Measurements from ENCODE around the gene NOL3.

NOL3 gene

DNA sequence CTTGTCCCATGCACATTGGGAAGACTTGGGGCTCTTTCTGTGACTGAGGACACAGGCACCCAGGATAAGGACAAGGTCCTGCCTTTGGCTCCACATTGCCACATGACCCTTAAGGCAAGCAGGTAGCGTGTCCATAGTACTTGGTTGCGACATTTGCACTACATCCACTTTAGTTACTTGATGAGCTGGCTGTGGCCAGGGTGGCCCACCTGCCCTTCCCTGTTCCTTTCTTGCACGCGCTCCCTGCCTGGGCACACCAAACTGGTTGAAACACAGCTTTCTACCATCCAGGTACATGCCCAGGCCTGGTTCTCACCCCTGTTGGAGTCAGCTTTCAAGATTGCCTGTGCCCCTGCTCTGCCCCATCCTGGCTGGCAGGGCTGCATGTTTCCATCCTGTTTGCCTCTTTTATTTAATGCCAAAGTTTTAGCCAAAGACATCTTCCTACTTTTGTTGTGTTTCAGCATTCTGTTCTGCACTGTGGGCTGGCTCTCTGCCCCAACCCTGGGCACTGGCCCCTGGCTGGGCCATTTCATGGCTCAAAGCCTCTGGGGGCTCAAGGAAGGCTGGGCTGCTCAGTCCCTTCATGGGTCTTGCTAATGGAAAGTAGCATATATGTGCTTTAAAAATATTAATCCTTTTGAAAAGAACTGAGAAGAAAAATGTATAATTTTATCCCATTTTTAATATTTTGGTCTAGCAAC lies 22.7 kb upstream of the NOL3 start:
- no peak overlapping the region for H3K9ac ChIP-seq (ENCODE audit: low read depth, low read length)
- H3K4me1 ChIP-seq (ENCODE audit: insufficient read depth, low read length) = peaks cover 4% of the 10 kb centered on the region; the same call in 1 of the 2 replicates
- no peak overlapping the region for H3K27ac ChIP-seq (ENCODE audit: low read length)
- no peak overlapping the region for H3K4me3 ChIP-seq (ENCODE audit: low read length)
- H3K36me3 ChIP-seq (ENCODE audit: insufficient read depth, low read depth, low read length) = peaks cover 59% of the 10 kb centered on the region
- H3K9me3 ChIP-seq (ENCODE audit: insufficient read depth, low read depth, low read length) = no peaks in the 10 kb centered on the region
- H3K27me3 ChIP-seq (ENCODE audit: insufficient read depth, low read length) = peaks cover 39% of the 10 kb centered on the region

DNA sequence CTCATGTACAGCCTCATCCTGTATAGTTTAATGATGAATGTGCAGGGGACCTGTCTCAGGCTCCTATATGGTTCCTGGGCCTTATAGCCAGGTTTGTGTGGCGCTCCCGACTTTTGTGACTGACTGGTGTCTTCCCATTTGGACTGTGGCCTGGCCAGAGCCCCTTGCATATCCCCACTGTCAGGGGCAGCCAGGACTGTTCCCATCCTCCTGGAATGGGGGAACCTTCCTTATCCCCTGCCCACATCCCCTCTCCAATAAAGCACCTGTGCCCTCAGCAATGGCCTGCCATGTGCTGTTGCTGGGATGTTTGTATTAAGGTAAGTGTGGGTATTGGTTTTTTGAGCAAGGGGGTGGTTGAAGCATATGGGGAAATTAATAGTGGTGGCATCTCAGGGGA lies 22.1 kb upstream of the NOL3 start:
- no peak overlapping the region for H3K9ac ChIP-seq (ENCODE audit: low read depth, low read length)
- H3K4me1 ChIP-seq (ENCODE audit: insufficient read depth, low read length) = peaks cover 4% of the 10 kb centered on the region; the same call in 1 of the 2 replicates
- no peaks in the 10 kb centered on the region for H3K9me3 ChIP-seq (ENCODE audit: insufficient read depth, low read depth, low read length)
- H3K27ac ChIP-seq (ENCODE audit: low read length) = no peak overlapping the region
- peaks cover 45% of the 10 kb centered on the region for H3K27me3 ChIP-seq (ENCODE audit: insufficient read depth, low read length)
- no peak overlapping the region for H3K4me3 ChIP-seq (ENCODE audit: low read length)
- H3K36me3 ChIP-seq (ENCODE audit: insufficient read depth, low read depth, low read length) = peaks cover 53% of the 10 kb centered on the region

DNA sequence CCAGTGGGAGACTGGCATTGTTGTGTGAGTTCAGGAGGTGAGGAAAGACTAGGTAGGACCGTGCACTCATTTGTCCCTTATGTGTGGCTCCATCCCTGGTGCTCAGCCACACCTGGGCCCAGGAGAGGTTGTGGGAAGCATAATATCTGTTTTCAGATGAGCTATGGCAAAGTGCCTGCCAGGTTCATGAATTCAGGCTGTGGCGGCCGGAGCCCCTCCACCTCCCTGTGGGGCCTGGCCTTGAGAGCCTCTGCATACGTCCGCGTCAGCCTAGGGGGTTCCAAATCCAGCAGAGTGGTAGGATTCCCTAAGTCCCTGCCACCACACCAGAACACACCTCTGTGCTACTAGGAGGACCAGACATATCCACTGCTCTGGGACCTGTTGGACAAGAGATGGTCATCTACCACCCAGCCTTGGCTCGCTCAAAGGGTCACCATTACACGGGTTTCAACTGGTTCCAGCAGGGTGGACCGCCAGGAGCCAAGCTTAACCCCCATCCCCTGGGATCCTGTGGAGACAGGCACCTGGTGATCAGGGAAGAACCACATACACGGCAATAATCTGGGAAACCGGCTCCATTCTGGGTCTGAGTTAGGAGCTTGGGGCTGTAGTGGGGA lies 21.6 kb upstream of the NOL3 start:
- Histone ChIP-seq H3K9ac (ENCODE audit: low read depth, low read length) (no peak overlapping the region), H3K27me3 (ENCODE audit: insufficient read depth, low read length) (peaks cover 51% of the 10 kb centered on the region), H3K9me3 (ENCODE audit: insufficient read depth, low read depth, low read length) (no peaks in the 10 kb centered on the region), H3K4me1 (ENCODE audit: insufficient read depth, low read length) (peaks cover 4% of the 10 kb centered on the region; the same call in 1 of the 2 replicates), H3K4me3 (ENCODE audit: low read length) (no peak overlapping the region), H3K27ac (ENCODE audit: low read length) (no peak overlapping the region), H3K36me3 (ENCODE audit: insufficient read depth, low read depth, low read length) (peaks cover 49% of the 10 kb centered on the region)

DNA sequence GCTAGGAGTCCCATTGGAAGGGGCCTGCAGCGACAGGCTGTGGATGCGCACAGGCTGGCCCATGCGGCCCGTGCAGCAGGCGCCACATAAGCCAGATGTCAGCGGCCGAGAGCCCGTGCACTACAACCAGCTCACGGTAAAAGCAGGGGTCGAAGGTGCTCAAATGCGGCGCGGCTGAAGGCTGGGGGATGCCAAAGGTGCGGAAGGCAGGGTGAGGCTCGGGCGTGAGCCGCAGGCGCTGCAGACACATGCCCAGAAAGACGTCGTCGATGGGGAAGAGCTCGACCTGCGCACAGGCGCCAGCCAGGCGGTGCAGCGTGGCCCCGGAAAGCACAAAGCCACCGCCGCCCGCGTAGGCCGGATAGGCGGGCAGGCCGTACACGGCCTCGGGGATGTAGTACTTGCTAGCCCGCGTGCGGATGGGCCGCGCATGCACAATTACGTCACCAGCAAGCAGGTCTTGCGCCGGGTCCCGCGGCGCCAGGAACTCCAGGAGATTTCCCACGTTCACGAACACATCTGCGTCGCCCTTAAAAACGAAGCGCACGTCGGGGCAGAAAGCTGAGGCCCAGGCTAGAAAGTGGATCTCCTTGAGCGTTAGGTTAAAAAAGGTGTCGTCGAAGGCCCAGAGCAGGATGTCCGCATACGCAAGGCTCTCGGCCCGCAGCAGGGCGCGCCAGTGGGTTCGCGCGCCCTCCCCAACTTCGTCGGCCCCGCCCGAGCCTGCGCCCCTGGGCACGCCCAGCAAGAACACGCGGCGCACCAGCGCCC lies 20.9 kb upstream of the NOL3 start:
- peaks cover 4% of the 10 kb centered on the region; the same call in 1 of the 2 replicates for H3K4me1 ChIP-seq (ENCODE audit: insufficient read depth, low read length)
- peaks cover 58% of the 10 kb centered on the region for H3K27me3 ChIP-seq (ENCODE audit: insufficient read depth, low read length)
- no peaks in the 10 kb centered on the region for H3K9me3 ChIP-seq (ENCODE audit: insufficient read depth, low read depth, low read length)
- no peak overlapping the region for H3K27ac ChIP-seq (ENCODE audit: low read length)
- H3K9ac ChIP-seq (ENCODE audit: low read depth, low read length) = no peak overlapping the region
- peaks cover 42% of the 10 kb centered on the region for H3K36me3 ChIP-seq (ENCODE audit: insufficient read depth, low read depth, low read length)
- H3K4me3 ChIP-seq (ENCODE audit: low read length) = peak overlapping the region; percentile 79; the same call in 1 of the 2 replicates

- Histone ChIP-seq H3K36me3 (ENCODE audit: insufficient read depth, low read depth, low read length) (peaks cover 35% of the 10 kb centered on the region), H3K27me3 (ENCODE audit: insufficient read depth, low read length) (peaks cover 66% of the 10 kb centered on the region), H3K4me1 (ENCODE audit: insufficient read depth, low read length) (peaks cover 4% of the 10 kb centered on the region; the same call in 1 of the 2 replicates), H3K4me3 (ENCODE audit: low read length) (peak overlapping the region; percentile 79), H3K27ac (ENCODE audit: low read length) (no peak overlapping the region), H3K9ac (ENCODE audit: low read depth, low read length) (peak overlapping the region; percentile 65; the same call in 1 of the 2 replicates), H3K9me3 (ENCODE audit: insufficient read depth, low read depth, low read length) (no peaks in the 10 kb centered on the region)
Observed at GRCh38 chr16:67150047-67150832, 20.1 kb upstream of the NOL3 start.

GRCh38 chr16:67150833-67151396 lies 19.4 kb upstream of the NOL3 start, which contains the start of gene B3GNT9:
Gene B3GNT9, minus strand, starts transcription at chr16:67150998. Its CDS starts 513 bp downstream, at chr16:67150485.
- Histone ChIP-seq H3K27me3 (ENCODE audit: insufficient read depth, low read length) (peaks cover 72% of the 10 kb centered on the region), H3K9ac (ENCODE audit: low read depth, low read length) (peak within 1 kb of the TSS; percentile 65; the same call in 1 of the 2 replicates), H3K36me3 (ENCODE audit: insufficient read depth, low read depth, low read length) (peaks cover 28% of the 10 kb centered on the region), H3K9me3 (ENCODE audit: insufficient read depth, low read depth, low read length) (no peaks in the 10 kb centered on the region), H3K4me3 (ENCODE audit: low read length) (peak within 1 kb of the TSS; percentile 79), H3K27ac (ENCODE audit: low read length) (no peak within 1 kb of the TSS), H3K4me1 (ENCODE audit: insufficient read depth, low read length) (peaks cover 4% of the 10 kb centered on the region; the same call in 1 of the 2 replicates)

GRCh38 chr16:67151431-67152097 lies 18.8 kb upstream of the NOL3 start:
- Histone ChIP-seq H3K27ac (ENCODE audit: low read length) (no peak overlapping the region), H3K27me3 (ENCODE audit: insufficient read depth, low read length) (peaks cover 79% of the 10 kb centered on the region), H3K36me3 (ENCODE audit: insufficient read depth, low read depth, low read length) (peaks cover 21% of the 10 kb centered on the region; the same call in 1 of the 2 replicates), H3K4me1 (ENCODE audit: insufficient read depth, low read length) (peaks cover 4% of the 10 kb centered on the region; the same call in 1 of the 2 replicates), H3K4me3 (ENCODE audit: low read length) (peak overlapping the region; percentile 79), H3K9me3 (ENCODE audit: insufficient read depth, low read depth, low read length) (no peaks in the 10 kb centered on the region), H3K9ac (ENCODE audit: low read depth, low read length) (peak overlapping the region; percentile 65; the same call in 1 of the 2 replicates)

DNA sequence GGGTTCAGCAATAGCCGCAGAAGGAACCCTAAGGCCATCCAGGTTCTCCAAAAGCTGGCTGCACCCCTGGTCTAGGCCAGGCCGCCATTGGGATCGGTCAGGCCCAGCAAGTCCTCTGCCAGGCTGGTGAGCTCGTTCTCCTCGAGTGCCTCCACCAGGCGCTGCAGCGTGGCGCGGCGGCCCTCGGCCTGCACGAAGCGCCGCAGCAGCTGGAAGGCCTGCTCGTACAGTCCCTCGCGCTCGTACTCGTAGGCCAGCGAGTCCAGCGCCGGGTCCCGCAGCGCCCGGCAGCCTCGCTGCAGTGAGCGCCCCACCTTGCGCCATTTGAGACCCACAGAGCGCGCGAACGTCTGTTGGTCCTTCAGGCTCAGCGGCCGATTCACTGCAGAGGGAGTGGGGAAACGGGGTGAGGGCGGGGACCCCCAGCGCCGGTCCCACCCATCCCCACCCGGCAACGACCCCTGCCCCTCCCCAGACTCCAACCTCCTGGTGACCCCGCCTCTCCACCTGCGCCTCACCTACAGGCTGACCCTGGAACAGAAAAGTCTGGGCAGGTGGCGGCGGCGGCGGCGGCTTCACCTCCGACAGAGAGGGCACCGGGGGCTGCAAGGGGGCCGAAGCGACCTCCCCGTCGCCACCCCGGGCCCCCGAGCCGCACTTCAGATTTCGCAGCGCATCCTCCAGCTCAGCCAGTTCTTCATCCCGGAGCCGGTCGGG lies 15.6 kb upstream of the NOL3 start:
- peaks cover 100% of the 10 kb centered on the region for H3K27me3 ChIP-seq (ENCODE audit: insufficient read depth, low read length)
- H3K36me3 ChIP-seq (ENCODE audit: insufficient read depth, low read depth, low read length) = no peaks in the 10 kb centered on the region
- H3K9me3 ChIP-seq (ENCODE audit: insufficient read depth, low read depth, low read length) = no peaks in the 10 kb centered on the region
- peaks cover 4% of the 10 kb centered on the region; the same call in 1 of the 2 replicates for H3K4me1 ChIP-seq (ENCODE audit: insufficient read depth, low read length)
- H3K9ac ChIP-seq (ENCODE audit: low read depth, low read length) = no peak overlapping the region
- H3K27ac ChIP-seq (ENCODE audit: low read length) = no peak overlapping the region
- peak overlapping the region; percentile 52; the same call in 1 of the 2 replicates for H3K4me3 ChIP-seq (ENCODE audit: low read length)

DNA sequence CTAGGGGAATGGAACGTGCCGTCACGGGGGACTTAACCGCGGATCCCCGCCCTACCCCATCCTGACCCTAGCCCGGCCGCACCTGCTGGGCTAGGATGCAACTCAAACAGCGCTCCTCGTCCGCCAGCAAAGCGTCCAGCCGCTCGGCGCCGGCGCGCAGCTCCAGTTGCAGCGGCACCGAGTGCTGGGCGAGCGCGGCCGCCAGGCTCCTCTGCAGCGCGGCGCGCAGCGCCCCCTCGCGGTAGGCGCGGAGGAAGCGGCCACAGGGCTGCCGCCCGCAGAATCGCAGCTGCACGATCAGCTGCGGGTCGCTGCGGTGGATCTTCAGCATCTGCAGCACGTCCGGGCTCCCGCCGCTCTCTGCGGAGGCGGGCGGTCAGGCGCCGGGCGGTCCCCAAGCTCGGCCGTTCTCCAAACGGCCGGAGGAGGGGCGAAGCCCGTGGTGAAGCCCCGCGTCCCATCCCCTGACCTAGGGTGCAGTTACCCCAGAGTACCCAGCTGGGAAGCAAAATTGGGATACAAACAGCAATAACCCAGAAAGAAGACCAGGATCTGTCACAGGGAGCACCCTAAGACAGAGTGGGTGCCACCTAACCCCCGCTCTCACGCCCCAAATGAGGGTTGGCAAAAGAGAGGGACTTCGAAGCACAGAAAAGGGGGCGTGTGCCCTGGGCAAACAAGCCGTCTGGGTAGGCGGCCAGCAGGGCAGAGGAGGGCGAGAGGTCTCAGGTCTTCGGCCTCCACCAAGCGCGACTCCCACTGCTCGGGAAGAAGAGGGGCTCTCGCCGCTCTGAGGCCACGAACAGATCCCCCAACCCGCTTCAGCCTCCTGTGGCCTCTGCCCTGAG lies 14.8 kb upstream of the NOL3 start:
- no peak overlapping the region for H3K9ac ChIP-seq (ENCODE audit: low read depth, low read length)
- H3K27ac ChIP-seq (ENCODE audit: low read length) = no peak overlapping the region
- H3K27me3 ChIP-seq (ENCODE audit: insufficient read depth, low read length) = peaks cover 100% of the 10 kb centered on the region
- peak overlapping the region; percentile 52; the same call in 1 of the 2 replicates for H3K4me3 ChIP-seq (ENCODE audit: low read length)
- H3K4me1 ChIP-seq (ENCODE audit: insufficient read depth, low read length) = peaks cover 4% of the 10 kb centered on the region; the same call in 1 of the 2 replicates
- H3K9me3 ChIP-seq (ENCODE audit: insufficient read depth, low read depth, low read length) = no peaks in the 10 kb centered on the region
- no peaks in the 10 kb centered on the region for H3K36me3 ChIP-seq (ENCODE audit: insufficient read depth, low read depth, low read length)
